ENCODE measurements around the gene SYNDIG1.

The SYNDIG1 gene

DNA sequence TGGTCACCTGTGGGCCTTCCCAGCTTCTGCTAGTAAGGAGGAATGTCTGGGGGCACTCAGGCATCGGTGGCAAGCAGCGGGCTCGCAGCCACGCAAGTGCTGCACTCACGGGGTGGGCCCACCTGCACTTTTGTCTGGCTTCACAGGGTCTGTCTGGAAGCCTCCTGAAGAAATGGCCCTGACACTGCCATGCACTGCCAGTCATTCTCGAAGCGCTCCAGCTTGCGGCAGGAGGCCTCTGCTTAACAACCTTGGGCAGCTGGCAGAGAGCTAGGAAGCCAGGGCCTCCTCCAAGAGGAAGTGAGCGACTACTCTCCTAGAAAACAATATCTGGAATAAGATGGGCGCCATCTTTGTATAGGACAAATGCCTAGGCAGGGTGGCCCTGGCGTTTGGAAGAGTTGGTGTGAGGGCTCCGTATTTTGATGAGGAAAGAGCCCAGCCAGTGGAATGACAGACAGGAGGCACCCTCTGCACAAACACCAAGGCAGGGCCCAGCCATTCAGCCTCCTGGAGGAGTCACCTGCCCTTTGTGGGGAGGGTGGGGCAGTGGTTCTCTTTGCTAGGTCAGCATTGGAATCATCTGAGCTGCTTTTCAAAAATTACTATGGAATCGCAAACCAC lies 113.9 kb downstream of the SYNDIG1 start:
- no peak for DNase-seq (ENCODE audit: extremely low read depth, low read depth)
- TF ChIP-seq, protein P1, sequence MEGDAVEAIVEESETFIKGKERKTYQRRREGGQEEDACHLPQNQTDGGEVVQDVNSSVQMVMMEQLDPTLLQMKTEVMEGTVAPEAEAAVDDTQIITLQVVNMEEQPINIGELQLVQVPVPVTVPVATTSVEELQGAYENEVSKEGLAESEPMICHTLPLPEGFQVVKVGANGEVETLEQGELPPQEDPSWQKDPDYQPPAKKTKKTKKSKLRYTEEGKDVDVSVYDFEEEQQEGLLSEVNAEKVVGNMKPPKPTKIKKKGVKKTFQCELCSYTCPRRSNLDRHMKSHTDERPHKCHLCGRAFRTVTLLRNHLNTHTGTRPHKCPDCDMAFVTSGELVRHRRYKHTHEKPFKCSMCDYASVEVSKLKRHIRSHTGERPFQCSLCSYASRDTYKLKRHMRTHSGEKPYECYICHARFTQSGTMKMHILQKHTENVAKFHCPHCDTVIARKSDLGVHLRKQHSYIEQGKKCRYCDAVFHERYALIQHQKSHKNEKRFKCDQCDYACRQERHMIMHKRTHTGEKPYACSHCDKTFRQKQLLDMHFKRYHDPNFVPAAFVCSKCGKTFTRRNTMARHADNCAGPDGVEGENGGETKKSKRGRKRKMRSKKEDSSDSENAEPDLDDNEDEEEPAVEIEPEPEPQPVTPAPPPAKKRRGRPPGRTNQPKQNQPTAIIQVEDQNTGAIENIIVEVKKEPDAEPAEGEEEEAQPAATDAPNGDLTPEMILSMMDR (IDR thresholded peaks at IDR 0.05; ENCODE audit: low read depth, low read length): no peak

DNA sequence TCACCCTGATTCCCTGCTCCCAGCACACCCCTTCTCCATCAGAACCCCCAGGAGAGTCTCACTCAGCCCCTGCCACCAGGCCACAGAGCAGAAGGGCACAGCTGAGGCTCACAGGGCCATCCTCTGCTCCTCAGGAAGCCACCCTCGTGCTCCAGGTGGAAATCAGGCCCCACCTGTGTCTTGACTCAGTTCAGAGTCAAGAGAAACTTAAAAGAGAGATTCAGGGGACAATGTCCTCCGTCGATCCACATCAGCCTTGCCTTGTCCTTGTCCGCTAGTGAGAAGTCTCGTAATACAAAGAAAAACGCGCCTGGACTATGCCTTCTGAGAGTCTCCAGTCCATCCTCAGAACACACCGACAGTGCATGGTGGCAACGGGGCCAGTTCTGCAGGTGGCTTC lies 114.6 kb downstream of the SYNDIG1 start:
- TF ChIP-seq, protein P1 (IDR thresholded peaks at IDR 0.05; ENCODE audit: low read depth, low read length): no peak
- DNase-seq (ENCODE audit: extremely low read depth, low read depth): no peak

DNA sequence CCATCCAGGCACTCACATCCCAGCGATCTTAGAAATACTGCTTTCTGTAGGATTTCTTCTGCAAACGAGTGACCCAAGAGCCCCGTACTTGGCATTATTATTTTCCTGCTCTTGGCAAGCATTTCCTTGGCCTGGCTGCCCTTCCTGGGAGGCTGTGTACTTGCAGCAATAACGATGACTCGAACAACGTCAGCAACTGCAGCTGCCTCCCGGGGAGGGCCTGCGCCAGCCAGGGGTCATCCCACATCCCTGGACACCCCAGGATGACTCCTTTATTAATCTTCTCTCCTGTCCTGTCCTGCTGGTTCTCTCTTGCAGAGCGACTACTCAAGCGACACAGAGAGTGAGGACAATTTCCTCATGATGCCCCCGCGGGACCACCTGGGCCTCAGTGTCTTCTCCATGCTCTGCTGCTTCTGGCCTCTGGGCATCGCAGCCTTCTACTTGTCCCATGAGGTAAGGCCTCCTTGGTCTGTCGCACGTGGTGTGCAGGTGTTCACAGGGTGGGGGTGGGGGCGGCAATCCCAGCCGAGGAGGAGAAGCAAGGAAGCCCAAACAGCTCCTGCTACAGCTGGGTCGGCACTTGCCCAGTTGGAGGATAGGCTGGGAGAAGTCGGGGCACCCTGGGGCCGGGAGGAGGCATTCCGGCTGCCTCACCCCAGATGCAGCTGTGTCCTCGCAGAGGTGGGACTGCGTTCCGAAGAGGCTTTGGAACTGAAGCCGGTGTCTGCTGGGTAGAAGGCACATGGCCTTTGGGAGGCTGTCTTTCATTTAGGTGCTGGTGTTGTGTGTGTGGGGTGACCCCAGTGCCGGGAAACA lies 115.3 kb downstream of the SYNDIG1 start:
- no peak for DNase-seq (ENCODE audit: extremely low read depth, low read depth)
- TF ChIP-seq, protein P1 (IDR thresholded peaks at IDR 0.05; ENCODE audit: low read depth, low read length): no peak

DNA sequence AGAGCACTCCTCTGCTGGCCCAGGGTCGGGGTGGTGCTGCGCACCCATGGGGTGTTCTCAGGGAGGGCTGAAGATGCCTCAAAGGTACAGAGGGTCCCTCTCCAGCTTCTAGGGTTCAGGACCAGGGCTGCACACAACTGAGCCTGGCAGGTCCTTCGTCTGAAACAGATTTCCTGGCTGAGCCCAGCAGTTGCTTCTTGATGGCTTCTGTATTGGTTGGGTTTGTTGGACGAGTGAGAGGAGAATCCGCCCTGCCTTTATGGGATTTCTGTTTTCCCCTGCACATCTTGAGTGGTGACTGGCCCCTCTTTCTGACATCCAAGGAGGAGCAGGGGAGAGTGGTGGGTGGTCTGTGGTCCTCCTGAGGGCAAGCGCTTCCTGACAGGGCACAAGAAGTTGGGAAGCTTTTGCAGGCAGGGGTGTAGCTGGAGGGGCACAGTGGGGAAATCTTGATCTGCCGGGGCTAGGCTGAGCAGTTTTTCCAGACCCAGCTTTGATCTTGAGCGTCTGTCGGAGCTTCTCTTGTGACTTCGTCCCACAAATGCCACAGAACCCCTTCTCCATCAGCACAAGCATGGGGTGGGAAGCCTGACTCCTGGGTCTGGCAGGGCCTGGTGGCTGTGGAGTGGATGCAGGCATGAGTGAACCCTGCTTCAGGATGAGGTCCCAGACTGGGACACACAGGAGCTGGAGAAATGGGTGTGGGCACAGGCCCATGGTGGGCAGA lies 116.5 kb downstream of the SYNDIG1 start:
- DNase-seq (ENCODE audit: extremely low read depth, low read depth): no peak
- TF ChIP-seq, protein P1 (IDR thresholded peaks at IDR 0.05; ENCODE audit: low read depth, low read length): no peak

DNA sequence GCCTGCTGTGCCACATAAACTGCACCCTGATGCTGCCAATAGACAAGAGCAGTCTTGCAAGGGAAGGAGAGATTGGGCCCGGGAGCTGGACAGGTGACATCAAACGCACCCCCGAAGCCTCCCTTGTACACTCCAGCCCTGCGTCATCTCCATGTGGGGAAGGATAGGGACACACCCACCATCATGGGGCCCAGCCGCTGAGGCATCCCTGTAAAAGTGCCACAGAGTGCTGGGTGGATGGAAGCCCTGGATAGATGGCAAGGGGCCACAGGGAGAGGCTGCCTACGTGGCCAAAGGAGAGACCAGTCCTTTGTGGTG lies 117.1 kb downstream of the SYNDIG1 start:
- TF ChIP-seq, protein P1 (IDR thresholded peaks at IDR 0.05; ENCODE audit: low read depth, low read length): no peak
- DNase-seq (ENCODE audit: extremely low read depth, low read depth): no peak

DNA sequence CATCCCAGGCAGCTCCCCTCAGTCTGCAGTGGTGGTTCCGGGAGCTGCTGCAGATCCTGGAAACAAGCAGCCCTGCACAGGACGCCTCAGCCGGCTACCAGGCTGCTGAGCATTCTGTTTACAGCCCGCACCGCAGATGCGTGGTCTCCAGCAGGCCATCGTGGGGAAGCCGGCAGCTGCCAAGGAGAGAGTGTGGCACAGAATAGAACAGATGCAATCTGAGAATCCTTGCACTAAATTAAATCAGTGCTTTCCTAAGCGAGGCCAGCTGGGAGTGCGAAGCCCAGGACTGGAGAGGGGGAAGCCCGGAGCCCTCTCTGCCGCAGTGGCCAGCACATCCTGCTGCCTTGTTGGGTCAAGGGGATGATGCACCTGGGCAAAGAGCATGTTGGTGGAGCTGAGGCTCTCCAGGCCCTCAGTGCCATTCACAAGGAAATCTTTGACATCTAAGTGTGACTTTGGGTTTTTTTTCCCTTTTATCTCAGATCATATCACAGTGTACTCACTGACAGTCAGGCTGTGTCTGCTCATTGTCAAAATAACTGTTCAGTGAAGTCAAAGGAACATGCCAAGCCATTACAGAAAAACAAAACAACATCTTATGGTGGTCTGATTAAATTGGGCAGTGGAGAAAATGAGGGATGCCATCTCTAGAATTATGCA lies 118.1 kb downstream of the SYNDIG1 start:
- TF ChIP-seq, protein P1 (IDR thresholded peaks at IDR 0.05; ENCODE audit: low read depth, low read length): no peak
- no peak for DNase-seq (ENCODE audit: extremely low read depth, low read depth)
